Measurements from ENCODE around the gene NR5A1. TPM values are rescaled to one million over a fixed set of nuclear protein-coding genes. Genes with fewer than 3 reads are reported as not detected.

NR5A1 gene
- total RNA-seq, 1 experiment from 2014 or later, result 0.64 TPM

- TF ChIP-seq POLR2A (IDR thresholded peaks at IDR 0.05; ENCODE audit: borderline replicate concordance, extremely low read depth, insufficient read depth, insufficient read length) (no peak), EGR1 (IDR thresholded peaks at IDR 0.05; ENCODE audit: low read depth) (no peak), SRF (IDR thresholded peaks at IDR 0.05; ENCODE audit: low read depth) (no peak), JUND (IDR thresholded peaks at IDR 0.05) (no peak), CEBPB (IDR thresholded peaks at IDR 0.05; ENCODE audit: low read depth) (no peak), ZFX (IDR thresholded peaks at IDR 0.05) (no peak)
These were observed 23.9 kb upstream of the NR5A1 start (continued) for GRCh38 chr9:124531115-124531514.

GRCh38 chr9:124530246-124530645 is 23.0 kb upstream of the NR5A1 start:
- peaks cover 0 to 5% of the 10 kb centered on the region in 2 experiments; a peak in 2 of 4 replicates for H3K36me3 ChIP-seq (ENCODE audit: control insufficient read depth in 1 of 2, insufficient read depth in 2 of 2, low read length in 2 of 2)
- no TSS peak for BruUV-seq (replicated peaks)
- no peaks in the 10 kb centered on the region for H3K27me3 ChIP-seq (ENCODE audit: insufficient read depth, low read length)
- H3K27ac ChIP-seq (ENCODE audit: low read depth, low read length), result no peak overlapping the region
- DNase-seq (ENCODE audit: low read depth, low spot score), result no peak
- no peak overlapping the region for H2AFZ ChIP-seq (ENCODE audit: low read depth, low read length, poor library complexity, severe bottlenecking)
- no peak overlapping the region for H3K4me3 ChIP-seq (replicated peaks in 1 of 2; ENCODE audit: low read depth in 1 of 2, low read length in 2 of 2)
- ChIA-PET CTCF (no interaction called here), RAD21 (ENCODE audit: low non-redundant PET in 1 of 2, low total read pairs in 2 of 2, uncharacterized antibody in 2 of 2, unreplicated experiment in 2 of 2) (no interaction called here), POLR2A (no interaction called here)
- H3K9ac ChIP-seq (ENCODE audit: low read length), result no peak overlapping the region
- no peaks in the 10 kb centered on the region for H3K9me2 ChIP-seq (ENCODE audit: insufficient read depth)
- TF ChIP-seq CEBPB (IDR thresholded peaks at IDR 0.05; ENCODE audit: low read depth) (no peak), ELF1 (IDR thresholded peaks at IDR 0.05; ENCODE audit: borderline replicate concordance, low read depth) (no peak), TCF7L2 (IDR thresholded peaks at IDR 0.05; ENCODE audit: borderline replicate concordance, extremely low read depth, insufficient read depth, insufficient read length) (no peak), SIN3A (IDR thresholded peaks at IDR 0.05; ENCODE audit: low read depth) (no peak), EZH2phosphoT487 (IDR thresholded peaks at IDR 0.05; ENCODE audit: borderline replicate concordance) (no peak), ATF3 (IDR thresholded peaks at IDR 0.05) (no peak)
- ATAC-seq, result no peak
- intact Hi-C loops (cut with micrococcal nuclease), result no loop called here
- H3K79me2 ChIP-seq (ENCODE audit: insufficient read depth, low read length), result no peaks in the 10 kb centered on the region
- peaks cover 3 to 18% of the 10 kb centered on the region in 2 experiments; a peak in 2 of 4 replicates for H3K4me1 ChIP-seq (ENCODE audit: control insufficient read depth in 1 of 2, insufficient read depth in 2 of 2, low read length in 2 of 2)
- H3K4me2 ChIP-seq (ENCODE audit: low read length), result no peak overlapping the region
- no peaks in the 10 kb centered on the region for H4K20me1 ChIP-seq (ENCODE audit: insufficient read depth)
- H3K9me3 ChIP-seq (ENCODE audit: control insufficient read depth in 1 of 2, insufficient read depth in 1 of 2, low read depth in 1 of 2, low read length in 2 of 2), result no peaks in the 10 kb centered on the region

Data from HCT116 (cell line).